Retinal pigment epithelial cell (primary cell): ENCODE measurements around the gene INAVA.
"Not testable (repeated sequence)": the region's sequence is repeated elsewhere in the genome, so short reads cannot be mapped to it uniquely, and the experiment has no call there.

Experiments used
- DNase-seq: peaks from one replicate; pipeline ENCODE4 v3.0.0-alpha.2; 2010; ENCODE audit warnings: low read depth
- H3K4me3 ChIP-seq: 2 replicates; pipeline ENCODE4 v1.5.1; 2011; ENCODE audit warnings: mild to moderate bottlenecking, low read length, control low read depth, moderate library complexity
- TF ChIP-seq, protein P1 (sequence below): conservative IDR thresholded peaks from 2 replicates; pipeline ENCODE4 v1.5.1; 2011; ENCODE audit warnings: low read depth, low read length, control low read depth, inconsistent platforms

The INAVA gene

DNA sequence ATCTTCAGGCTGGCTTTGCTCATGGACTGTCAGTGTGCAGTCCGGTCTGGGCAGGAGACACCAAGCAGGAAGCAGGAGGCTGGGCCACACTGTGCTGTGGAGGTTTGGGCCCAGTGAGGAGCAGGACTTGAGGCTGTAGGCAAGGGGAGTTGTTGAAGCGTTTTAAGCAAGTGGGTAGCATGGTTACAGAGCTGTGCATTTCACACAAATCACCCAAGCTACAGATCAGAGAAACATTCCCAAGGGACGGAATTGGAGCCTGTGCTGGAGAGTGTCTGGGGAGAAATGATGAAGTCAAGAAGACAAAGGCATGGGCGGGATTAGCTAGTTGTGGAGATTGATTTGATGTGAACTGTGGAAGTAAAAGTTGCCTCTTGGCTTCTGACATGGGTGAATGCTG, 67.9 kb downstream of the INAVA start:
- no peak for DNase-seq
- TF ChIP-seq, protein P1, sequence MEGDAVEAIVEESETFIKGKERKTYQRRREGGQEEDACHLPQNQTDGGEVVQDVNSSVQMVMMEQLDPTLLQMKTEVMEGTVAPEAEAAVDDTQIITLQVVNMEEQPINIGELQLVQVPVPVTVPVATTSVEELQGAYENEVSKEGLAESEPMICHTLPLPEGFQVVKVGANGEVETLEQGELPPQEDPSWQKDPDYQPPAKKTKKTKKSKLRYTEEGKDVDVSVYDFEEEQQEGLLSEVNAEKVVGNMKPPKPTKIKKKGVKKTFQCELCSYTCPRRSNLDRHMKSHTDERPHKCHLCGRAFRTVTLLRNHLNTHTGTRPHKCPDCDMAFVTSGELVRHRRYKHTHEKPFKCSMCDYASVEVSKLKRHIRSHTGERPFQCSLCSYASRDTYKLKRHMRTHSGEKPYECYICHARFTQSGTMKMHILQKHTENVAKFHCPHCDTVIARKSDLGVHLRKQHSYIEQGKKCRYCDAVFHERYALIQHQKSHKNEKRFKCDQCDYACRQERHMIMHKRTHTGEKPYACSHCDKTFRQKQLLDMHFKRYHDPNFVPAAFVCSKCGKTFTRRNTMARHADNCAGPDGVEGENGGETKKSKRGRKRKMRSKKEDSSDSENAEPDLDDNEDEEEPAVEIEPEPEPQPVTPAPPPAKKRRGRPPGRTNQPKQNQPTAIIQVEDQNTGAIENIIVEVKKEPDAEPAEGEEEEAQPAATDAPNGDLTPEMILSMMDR, result no peak
- no peak overlapping the region for H3K4me3 ChIP-seq

DNA sequence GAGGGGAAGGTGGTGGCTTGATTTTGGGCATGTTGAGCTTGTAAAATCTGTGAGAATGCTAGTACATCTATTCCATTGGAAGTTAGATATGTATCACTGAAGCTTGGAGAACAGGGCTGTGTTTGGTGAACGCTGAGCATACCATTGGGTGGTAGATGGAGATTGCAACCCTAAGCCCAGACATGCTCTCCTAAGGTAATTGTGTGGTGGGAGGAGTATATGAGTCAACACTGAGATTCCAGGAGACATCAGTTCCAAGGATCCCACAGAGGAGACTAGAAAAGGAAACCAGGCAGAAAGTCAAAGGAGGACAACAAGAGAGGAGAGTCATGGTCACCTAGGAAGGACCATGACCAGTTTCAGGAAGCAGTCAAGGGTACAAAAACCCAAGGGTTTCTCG, 68.4 kb downstream of the INAVA start:
- no peak overlapping the region for H3K4me3 ChIP-seq
- TF ChIP-seq, protein P1, result no peak
- no peak for DNase-seq

DNA sequence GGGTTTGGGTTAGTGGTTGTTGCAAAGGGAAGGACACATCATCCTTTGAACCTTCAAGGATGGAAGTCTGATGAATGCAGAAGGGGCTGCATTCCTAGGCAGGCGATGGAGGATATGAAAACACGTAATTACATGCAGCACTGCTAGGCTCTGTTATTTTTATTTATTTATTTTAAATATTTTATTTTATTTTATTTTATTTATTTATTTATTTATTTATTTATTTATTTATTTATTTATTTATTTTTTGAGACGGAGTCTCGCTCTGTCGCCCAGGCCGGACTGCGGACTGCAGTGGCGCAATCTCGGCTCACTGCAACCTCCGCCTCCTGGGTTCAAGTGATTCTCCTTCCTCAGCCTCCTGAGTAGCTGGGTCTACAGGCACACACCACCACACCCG, 69.2 kb downstream of the INAVA start:
- not testable (repeated sequence) for H3K4me3 ChIP-seq, DNase-seq
